Kidney (tissue), 14 donors: ENCODE measurements around the gene INPP5D. TPM values are rescaled to one million over a fixed set of nuclear protein-coding genes. Genes with fewer than 3 reads are reported as not detected.

ENCODE experiments used
- DNase-seq, 5 donors: peaks; one replicate each; pipeline ENCODE4 v3.0.0-alpha.2; 2013 to 2020
- FAIRE-seq: peaks from 2 replicates; lab custom pipeline; 2012; peaks lifted over from hg19 to GRCh38; lab: Jason Lieb, UNC
- H3K27ac ChIP-seq, 2 donors: one replicate each; pipeline ENCODE4 v1.7.0; 2013; ENCODE audit warnings: low read depth in 2 of 2, low read length in 2 of 2, inconsistent platforms in 1 of 2
- H3K27me3 ChIP-seq: one replicate; pipeline ENCODE4 v1.7.1; 2013; ENCODE audit warnings: low read length, inconsistent platforms; ENCODE audit not compliant: control insufficient read depth, insufficient read depth
- H3K36me3 ChIP-seq, 3 donors: one replicate each; pipeline versions ENCODE4 v1.7.0 to v1.7.1; 2013; ENCODE audit warnings: low read length in 3 of 3, control low read depth in 1 of 3, inconsistent platforms in 1 of 3; ENCODE audit not compliant: insufficient read depth in 3 of 3, control insufficient read depth in 2 of 3
- H3K4me1 ChIP-seq, 3 donors: one replicate each; pipeline versions ENCODE4 v1.7.0 to v1.7.1; 2013; ENCODE audit warnings: low read length in 3 of 3, inconsistent platforms in 1 of 3, low read depth in 1 of 3; ENCODE audit not compliant: control insufficient read depth in 2 of 3, insufficient read depth in 2 of 3
- H3K4me3 ChIP-seq, 3 donors: one replicate each; pipeline versions ENCODE4 v1.7.0 to v1.8.1; 2013; ENCODE audit warnings: low read length in 3 of 3, control low read depth in 1 of 3, inconsistent platforms in 1 of 3
- H3K9ac ChIP-seq, 3 donors: one replicate each; pipeline versions ENCODE4 v1.7.0 to v1.7.1; 2013; ENCODE audit warnings: low read length in 3 of 3, control low read depth in 1 of 3, inconsistent platforms in 1 of 3
- H3K9me3 ChIP-seq, 3 donors: one replicate each; pipeline versions ENCODE4 v1.7.0 to v1.7.1; 2013; ENCODE audit warnings: low read length in 3 of 3, control low read depth in 1 of 3, inconsistent platforms in 1 of 3; ENCODE audit not compliant: control insufficient read depth in 2 of 3, insufficient read depth in 1 of 3
- CTCF ChIP-seq: IDR thresholded peaks from 3 replicates; pipeline ENCODE4 v1.5.1; 2012; ENCODE audit warnings: mild to moderate bottlenecking, moderate library complexity, borderline replicate concordance; ENCODE audit not compliant: insufficient read depth; ENCODE audit errors: extremely low read depth
- intact Hi-C: fragments of 100-400 bp; cut with DNase I; formaldehyde crosslinking; loops from one replicate; pipeline ENCODE4 v1.11.1; 2022
- polyA plus RNA-seq: library from polyadenylated mRNA; stranded (reverse); fragments of 350-450 nt; fragmentation: Illumina TruSeq; extraction: RNeasy Lipid Tissue Mini Kit (QIAGEN cat#74804); gene quantifications from one replicate; pipeline ENCODE4 v1.2.3, GENCODE V29; 2014; ENCODE audit warnings: low read depth, low replicate concordance; ENCODE audit not compliant: insufficient read depth
- total RNA-seq: library from RNA; stranded (reverse); fragmentation: NEBNext Ultra II Directional; extraction: Animal tissue kit (Norgen Biotek cat#: 25700); gene quantifications from one replicate; pipeline ENCODE4 v1.2.1, GENCODE V29; 2021
- donor health status: control.
- donor health status: control.
- donor health status: control.
- donor health status: control.
- donor health status: control.
- donor health status: DM: yes; HTN: yes; CAD: no.
- donor health status: Normal renal cell carcinoma (clear cell type).

Gene INPP5D
- total and polyA plus RNA-seq, 2 donors from 2014 or later: 2.6 to 29.6 TPM

DNA sequence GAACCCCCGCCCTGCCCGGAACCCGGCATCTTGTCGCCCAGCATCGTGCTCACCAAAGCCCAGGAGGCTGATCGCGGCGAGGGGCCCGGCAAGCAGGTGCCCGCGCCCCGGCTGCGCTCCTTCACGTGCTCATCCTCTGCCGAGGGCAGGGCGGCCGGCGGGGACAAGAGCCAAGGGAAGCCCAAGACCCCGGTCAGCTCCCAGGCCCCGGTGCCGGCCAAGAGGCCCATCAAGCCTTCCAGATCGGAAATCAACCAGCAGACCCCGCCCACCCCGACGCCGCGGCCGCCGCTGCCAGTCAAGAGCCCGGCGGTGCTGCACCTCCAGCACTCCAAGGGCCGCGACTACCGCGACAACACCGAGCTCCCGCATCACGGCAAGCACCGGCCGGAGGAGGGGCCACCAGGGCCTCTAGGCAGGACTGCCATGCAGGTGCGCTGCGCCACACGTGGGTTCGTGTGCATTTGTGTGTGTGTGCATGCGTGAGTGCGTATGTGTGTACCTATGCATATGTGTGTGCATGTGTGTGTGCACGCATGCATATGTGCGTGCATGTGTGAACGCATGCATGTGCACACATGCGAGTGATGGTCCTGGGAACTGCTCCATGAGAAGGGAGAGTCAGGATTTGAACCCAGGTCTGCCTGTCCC is 144.3 kb downstream of the INPP5D start:
- Histone ChIP-seq H3K9ac (no peak overlapping the region), H3K36me3 (no peaks in the 10 kb centered on the region), H3K4me3 (no peak overlapping the region), H3K27me3 (no peaks in the 10 kb centered on the region), H3K9me3 (peaks cover 0 to 13% (median 3%) of the 10 kb centered on the region in 3 donors), H3K4me1 (peaks cover 0 to 3% (median 0%) of the 10 kb centered on the region in 3 donors), H3K27ac (no peak overlapping the region)
- FAIRE-seq: no peak
- no peak for TF ChIP-seq CTCF
- intact Hi-C loops: no loop called here
- DNase-seq: no peak

DNA sequence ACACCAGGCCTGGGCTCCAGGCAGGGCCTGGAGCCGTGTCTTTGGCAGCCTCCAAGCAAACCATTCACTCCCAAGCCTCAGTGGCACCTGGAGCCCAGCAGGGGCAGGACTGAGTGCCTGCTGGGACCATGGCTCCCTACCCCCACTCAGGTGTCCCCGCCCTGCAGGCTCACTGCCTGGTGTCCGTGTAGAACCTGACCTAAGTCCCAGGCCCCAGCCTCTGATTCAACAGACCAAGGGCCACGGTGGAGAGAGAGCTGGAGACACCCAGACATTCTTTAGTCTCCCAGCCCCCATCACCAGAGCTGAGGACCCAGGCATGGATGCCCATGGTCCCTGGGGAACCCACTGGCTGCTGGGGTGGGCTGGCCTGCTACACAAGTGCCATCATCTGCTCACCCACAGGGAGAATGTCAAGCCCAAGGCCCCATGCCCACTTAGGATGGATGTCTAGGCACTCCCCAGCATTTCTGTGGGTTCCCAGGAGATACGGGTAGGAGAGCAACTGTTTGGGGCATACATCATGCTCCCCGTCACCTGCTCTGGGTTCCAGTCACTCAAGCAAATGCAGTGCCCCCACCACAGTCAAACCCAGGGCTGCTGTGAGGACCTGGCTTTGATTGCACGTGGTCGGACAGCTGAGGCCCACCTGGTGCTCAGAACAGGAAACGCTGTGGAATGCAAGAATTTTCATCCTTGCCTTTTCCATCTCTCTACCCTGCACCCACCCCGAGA is 148.4 kb downstream of the INPP5D start:
- intact Hi-C loops: no loop called here
- no peak for TF ChIP-seq CTCF
- FAIRE-seq (no peak), DNase-seq (no peak)
- Histone ChIP-seq H3K27me3 (no peaks in the 10 kb centered on the region), H3K9ac (no peak overlapping the region), H3K9me3 (peaks cover 0 to 2% (median 2%) of the 10 kb centered on the region in 3 donors), H3K4me1 (peaks cover 0 to 3% (median 0%) of the 10 kb centered on the region in 3 donors), H3K36me3 (no peaks in the 10 kb centered on the region), H3K27ac (no peak overlapping the region), H3K4me3 (no peak overlapping the region)

DNA sequence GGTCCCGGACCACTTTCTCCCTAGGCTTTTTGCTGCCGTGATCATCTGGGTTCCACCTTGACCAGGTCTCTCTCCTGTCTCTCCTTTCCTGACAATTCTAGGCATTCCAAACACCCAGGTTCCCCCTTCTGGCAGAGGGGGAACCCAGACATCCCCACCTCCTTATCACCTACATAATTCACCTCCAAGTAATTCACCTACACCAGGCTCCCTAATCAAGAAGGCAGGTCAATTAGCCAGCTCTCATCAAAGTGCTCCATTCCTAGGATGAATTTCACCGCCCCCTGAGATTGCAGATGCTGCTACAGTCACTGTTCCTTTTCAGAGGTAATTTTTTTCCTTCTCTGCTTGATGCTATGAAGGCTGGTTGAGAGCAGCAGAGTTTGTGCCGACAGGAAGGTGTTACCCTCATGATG is 149.0 kb downstream of the INPP5D start:
- no peak for TF ChIP-seq CTCF

More for the DNA sequence above, 149.0 kb downstream of the INPP5D start:
- FAIRE-seq (no peak), DNase-seq (no peak)
- Histone ChIP-seq H3K27ac (no peak overlapping the region), H3K27me3 (no peaks in the 10 kb centered on the region), H3K9me3 (no peaks in the 10 kb centered on the region), H3K4me1 (peaks cover 0 to 3% (median 0%) of the 10 kb centered on the region in 3 donors), H3K4me3 (no peak overlapping the region), H3K36me3 (no peaks in the 10 kb centered on the region), H3K9ac (no peak overlapping the region)
- intact Hi-C loops: no loop called here
